MM.1S (cell line): ENCODE data around the gene TRIM8.

Source experiments
- DNase-seq: peaks from one replicate; pipeline ENCODE4 v3.0.0-alpha.2; 2015
- H2AFZ ChIP-seq: fragments of 300-600 bp; sonication (generic); 2 replicates; pipeline ENCODE4 v1.6.0; 2016; ENCODE audit warnings: antibody characterized with exemption, low read length
- H3F3A ChIP-seq: fragments of 300-600 bp; sonication (generic); 2 replicates; pipeline ENCODE4 v1.6.1; 2016; ENCODE audit warnings: mild to moderate bottlenecking, antibody characterized with exemption, low read length, moderate library complexity, mixed read lengths; ENCODE audit not compliant: insufficient read depth
- H3K27ac ChIP-seq: fragments of 300-600 bp; sonication (generic); 2 replicates; pipeline ENCODE4 v1.5.1; 2016; ENCODE audit warnings: mild to moderate bottlenecking, low read length
- H3K27me3 ChIP-seq: fragments of 300-600 bp; sonication (generic); replicated peaks from 2 replicates; pipeline ENCODE4 v1.6.0; 2016; ENCODE audit warnings: low read length; ENCODE audit not compliant: insufficient read depth
- H3K36me3 ChIP-seq: fragments of 300-600 bp; sonication (generic); replicated peaks from 2 replicates; pipeline ENCODE4 v1.6.1; 2016; ENCODE audit warnings: mild to moderate bottlenecking, low read length, mixed read lengths; ENCODE audit not compliant: insufficient read depth
- H3K4me1 ChIP-seq: fragments of 300-600 bp; sonication (generic); 2 replicates; pipeline ENCODE4 v1.6.1; 2016; ENCODE audit warnings: low read length, mixed read lengths
- H3K4me2 ChIP-seq: fragments of 300-600 bp; sonication (generic); 2 replicates; pipeline ENCODE4 v1.6.0; 2016; ENCODE audit warnings: low read depth, low read length
- H3K4me3 ChIP-seq: fragments of 300-600 bp; sonication (generic); 2 replicates; pipeline ENCODE4 v1.5.1; 2016; ENCODE audit warnings: low read length, mixed read lengths
- H3K79me2 ChIP-seq: fragments of 300-600 bp; sonication (generic); 2 replicates; pipeline ENCODE4 v1.6.1; 2016; ENCODE audit warnings: mixed run types, low read length, mixed read lengths
- H3K9ac ChIP-seq: fragments of 300-600 bp; sonication (generic); 2 replicates; pipeline ENCODE4 v1.6.1; 2016; ENCODE audit warnings: low read length, mixed read lengths
- H3K9me2 ChIP-seq: fragments of 300-600 bp; sonication (generic); replicated peaks from 2 replicates; pipeline ENCODE4 v1.6.1; 2016; ENCODE audit warnings: mild to moderate bottlenecking, low read length, mixed read lengths; ENCODE audit not compliant: insufficient read depth
- H3K9me3 ChIP-seq: fragments of 300-600 bp; sonication (generic); replicated peaks from 2 replicates; pipeline ENCODE4 v1.6.1; 2016; ENCODE audit warnings: mild to moderate bottlenecking, low read length, mixed read lengths; ENCODE audit not compliant: insufficient read depth
- H4K20me1 ChIP-seq: fragments of 300-600 bp; sonication (generic); 2 replicates; pipeline ENCODE4 v1.6.1; 2016; ENCODE audit warnings: mild to moderate bottlenecking, low read length, moderate library complexity, mixed read lengths; ENCODE audit not compliant: insufficient read depth
- CTCF ChIP-seq: fragments of 300-600 bp; sonication (generic); IDR thresholded peaks from 2 replicates; pipeline ENCODE4 v1.5.1; 2016; ENCODE audit warnings: antibody characterized with exemption, low read length, mixed read lengths
- EZH2 ChIP-seq: fragments of 300-600 bp; sonication (generic); optimal IDR thresholded peaks from 2 replicates; pipeline ENCODE3; 2017; ENCODE audit warnings: low read depth, mild to moderate bottlenecking, antibody characterized with exemption, low read length, mixed read lengths
- EZH2phosphoT487 ChIP-seq: fragments of 300-600 bp; sonication (generic); IDR thresholded peaks from 2 replicates; pipeline ENCODE4 v1.6.1; 2018; ENCODE audit warnings: antibody characterized with exemption, low read length

TRIM8 gene

DNA sequence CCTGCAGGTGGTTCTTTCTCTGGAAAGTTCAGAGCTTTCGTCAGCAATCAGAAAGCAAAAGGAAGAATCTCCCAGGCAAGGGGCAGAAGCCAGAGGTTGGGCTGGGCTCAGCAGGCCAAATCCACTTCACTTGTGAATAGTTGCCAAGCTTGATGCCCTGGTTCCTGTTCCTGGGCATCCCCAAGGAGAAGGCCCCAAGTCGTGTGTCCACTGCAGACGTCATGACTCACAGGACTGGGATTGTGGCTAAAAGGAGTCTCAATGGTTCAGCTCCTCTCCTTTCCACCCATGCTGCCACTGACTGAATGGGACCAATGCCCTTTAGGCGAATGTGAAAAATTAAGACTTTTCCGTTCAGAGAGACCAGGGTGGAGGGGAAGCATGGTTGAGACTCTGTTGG, 38.6 kb upstream of the TRIM8 start:
- Histone ChIP-seq H3F3A (no peaks in the 10 kb centered on the region), H3K27me3 (no peaks in the 10 kb centered on the region), H4K20me1 (no peaks in the 10 kb centered on the region), H3K9me2 (no peaks in the 10 kb centered on the region), H3K79me2 (no peaks in the 10 kb centered on the region), H2AFZ (no peak overlapping the region), H3K27ac (no peak overlapping the region), H3K4me2 (no peak overlapping the region), H3K9ac (no peak overlapping the region), H3K4me1 (no peaks in the 10 kb centered on the region), H3K4me3 (no peak overlapping the region), H3K9me3 (no peaks in the 10 kb centered on the region), H3K36me3 (no peaks in the 10 kb centered on the region)
- DNase-seq: no peak
- TF ChIP-seq CTCF: no peak
- TF ChIP-seq EZH2: no peak
- no peak for TF ChIP-seq EZH2phosphoT487

GRCh38 chr10:102608487-102608886, 35.8 kb upstream of the TRIM8 start:
- Histone ChIP-seq H3K79me2 (no peaks in the 10 kb centered on the region), H3K27ac (no peak overlapping the region), H3K4me3 (no peak overlapping the region), H3K9me2 (no peaks in the 10 kb centered on the region), H3K9ac (no peak overlapping the region), H4K20me1 (no peaks in the 10 kb centered on the region), H3K4me2 (no peak overlapping the region), H3K9me3 (no peaks in the 10 kb centered on the region), H3K4me1 (no peaks in the 10 kb centered on the region), H3K27me3 (no peaks in the 10 kb centered on the region), H3K36me3 (no peaks in the 10 kb centered on the region), H3F3A (no peaks in the 10 kb centered on the region), H2AFZ (no peak overlapping the region)
- no peak for DNase-seq
- no peak for TF ChIP-seq EZH2
- TF ChIP-seq EZH2phosphoT487: no peak
- TF ChIP-seq CTCF: no peak

GRCh38 chr10:102610441-102610887, 33.8 kb upstream of the TRIM8 start:
- Histone ChIP-seq H3F3A (no peaks in the 10 kb centered on the region), H3K36me3 (no peaks in the 10 kb centered on the region), H3K79me2 (no peaks in the 10 kb centered on the region), H3K9ac (no peak overlapping the region), H4K20me1 (no peaks in the 10 kb centered on the region), H3K27ac (no peak overlapping the region), H3K4me2 (no peak overlapping the region), H2AFZ (no peak overlapping the region), H3K9me3 (no peaks in the 10 kb centered on the region), H3K27me3 (no peaks in the 10 kb centered on the region), H3K4me3 (no peak overlapping the region), H3K9me2 (no peaks in the 10 kb centered on the region), H3K4me1 (no peaks in the 10 kb centered on the region)
- TF ChIP-seq EZH2 (no peak), EZH2phosphoT487 (no peak), CTCF (no peak)
- no peak for DNase-seq
